H1 (cell line): ENCODE data around the gene TPRG1L. TPM values are rescaled to one million over a fixed set of nuclear protein-coding genes. Genes with fewer than 3 reads are reported as not detected.
A peak's percentile ranks its signal among the peaks of the same experiment; 100 is the strongest.

Experiments
- CTCF ChIA-PET: fragments of 300-600 bp; sonication (Branson Sonifier 250); formaldehyde crosslinking; loops from one replicate; lab custom pipeline; 2021; ENCODE audit not compliant: partially characterized antibody; lab: Charles Lee
- POLR2A ChIA-PET: fragments of 300-600 bp; sonication (Branson Sonifier 250); formaldehyde crosslinking; loops from one replicate; lab custom pipeline; 2021; ENCODE audit warnings: inconsistent platforms; ENCODE audit not compliant: partially characterized antibody; lab: Charles Lee
- DNase-seq, 2 experiments: peaks; one replicate each; pipeline versions ENCODE4 v3.0.0 to v3.0.0-alpha.2; 2010 to 2022; ENCODE audit warnings: low spot score in 2 of 2, low read depth in 1 of 2, mixed read lengths in 1 of 2
- FAIRE-seq: peaks from 2 replicates; lab custom pipeline; 2011; peaks lifted over from hg19 to GRCh38; lab: Jason Lieb, UNC
- H2AFZ ChIP-seq: 2 replicates; pipeline ENCODE4 v1.8.1; 2012; ENCODE audit warnings: low read length, inconsistent platforms
- H2AK5ac ChIP-seq: 2 replicates; pipeline ENCODE4 v1.6.1; 2013; ENCODE audit warnings: low read depth, low read length
- H2BK120ac ChIP-seq: replicated peaks from 2 replicates; pipeline ENCODE3; 2013; ENCODE audit warnings: low read depth, low read length, inconsistent platforms
- H2BK12ac ChIP-seq: 2 replicates; pipeline ENCODE4 v1.6.1; 2013; ENCODE audit warnings: low read depth, low read length
- H2BK15ac ChIP-seq: 2 replicates; pipeline ENCODE4 v1.6.1; 2013; ENCODE audit warnings: low read length
- H2BK20ac ChIP-seq: 2 replicates; pipeline ENCODE4 v1.6.1; 2013; ENCODE audit warnings: low read length
- H2BK5ac ChIP-seq: 2 replicates; pipeline ENCODE4 v1.6.1; 2013; ENCODE audit warnings: low read depth, low read length
- H3K14ac ChIP-seq: 2 replicates; pipeline ENCODE4 v1.6.1; 2013; ENCODE audit warnings: inconsistent platforms; ENCODE audit not compliant: insufficient read length
- H3K18ac ChIP-seq: 2 replicates; pipeline ENCODE4 v1.6.1; 2013; ENCODE audit warnings: low read length; ENCODE audit errors: extremely low read depth
- H3K23ac ChIP-seq: 2 replicates; pipeline ENCODE4 v1.6.1; 2013; ENCODE audit warnings: inconsistent platforms; ENCODE audit not compliant: insufficient read length
- H3K23me2 ChIP-seq: 2 replicates; pipeline ENCODE4 v1.6.1; 2013; ENCODE audit warnings: low read depth, low read length
- H3K27ac ChIP-seq: 2 replicates; pipeline ENCODE4 v1.6.1; 2011; ENCODE audit warnings: low read depth, low read length, inconsistent platforms
- H3K27me3 ChIP-seq, 4 experiments: replicated peaks in 1 of 4; 1 replicate in 1 of 4; 2 replicates in 3 of 4; pipeline versions ENCODE4 v1.6.1 to v1.8.1; 2011 to 2013; ENCODE audit warnings: low read length in 3 of 4, mild to moderate bottlenecking in 3 of 4, inconsistent platforms in 2 of 4, mixed read lengths in 2 of 4, moderate library complexity in 1 of 4; ENCODE audit not compliant: control insufficient read depth in 3 of 4, insufficient read depth in 3 of 4; ENCODE audit errors: extremely low read depth in 1 of 4
- H3K36me3 ChIP-seq, 4 experiments: 2 replicates each; pipeline versions ENCODE4 v1.6.1 to v1.8.1; 2011 to 2013; ENCODE audit warnings: mild to moderate bottlenecking in 4 of 4, low read length in 3 of 4, moderate library complexity in 2 of 4, control low read depth in 1 of 4, inconsistent platforms in 1 of 4; ENCODE audit not compliant: insufficient read depth in 4 of 4, control insufficient read depth in 2 of 4
- H3K4ac ChIP-seq: replicated peaks from 2 replicates; pipeline ENCODE3; 2013; ENCODE audit warnings: low read length, low read depth, mixed read lengths, inconsistent platforms; ENCODE audit not compliant: insufficient read length
- H3K4me1 ChIP-seq, 4 experiments: replicated peaks in 1 of 4; 1 replicate in 1 of 4; 2 replicates in 3 of 4; pipeline versions ENCODE4 v1.6.1 to v1.8.1; 2011 to 2013; ENCODE audit warnings: low read length in 3 of 4, inconsistent platforms in 2 of 4, mixed read lengths in 1 of 4; ENCODE audit not compliant: insufficient read depth in 4 of 4, control insufficient read depth in 3 of 4
- H3K4me2 ChIP-seq, 2 experiments: 2 replicates each; pipeline versions ENCODE4 v1.6.1 to v1.8.1; 2011 to 2013; ENCODE audit warnings: low read depth in 2 of 2, low read length in 2 of 2, control low read depth in 1 of 2, inconsistent platforms in 1 of 2, mild to moderate bottlenecking in 1 of 2; ENCODE audit not compliant: insufficient read depth in 1 of 2
- H3K4me3 ChIP-seq, 4 experiments: fragments of 200-600, 300-600 bp in 1 of 4; sonication (generic), shearing (Covaris generic), sonication (Bioruptor Twin) in 1 of 4; 2 replicates each; pipeline versions ENCODE4 v1.5.1 to v1.8.1; 2011 to 2016; ENCODE audit warnings: low read length in 4 of 4, low read depth in 3 of 4, control low read depth in 2 of 4, inconsistent platforms in 2 of 4, mild to moderate bottlenecking in 2 of 4, mixed read lengths in 1 of 4, moderate library complexity in 1 of 4; ENCODE audit not compliant: insufficient read depth in 2 of 4; ENCODE audit errors: extremely low read depth in 1 of 4
- H3K56ac ChIP-seq: replicated peaks from 2 replicates; pipeline ENCODE3; 2013; ENCODE audit warnings: low read depth, mild to moderate bottlenecking, mixed read lengths, low read length, inconsistent platforms; ENCODE audit not compliant: insufficient read length
- H3K79me1 ChIP-seq: 2 replicates; pipeline ENCODE4 v1.6.1; 2013; ENCODE audit warnings: low read depth, low read length, control low read depth
- H3K79me2 ChIP-seq, 2 experiments: 2 replicates each; pipeline versions ENCODE4 v1.6.1 to v1.8.1; 2012 to 2013; ENCODE audit warnings: low read length in 2 of 2, mild to moderate bottlenecking in 2 of 2, inconsistent platforms in 1 of 2; ENCODE audit not compliant: insufficient read depth in 2 of 2, control insufficient read depth in 1 of 2
- H3K9ac ChIP-seq, 4 experiments: replicated peaks in 1 of 4; 1 replicate in 1 of 4; 2 replicates in 3 of 4; pipeline versions ENCODE4 v1.6.1 to v1.8.1; 2011 to 2013; ENCODE audit warnings: low read depth in 3 of 4, low read length in 3 of 4, control low read depth in 2 of 4, mild to moderate bottlenecking in 2 of 4, moderate library complexity in 2 of 4, inconsistent platforms in 1 of 4; ENCODE audit errors: extremely low read depth in 1 of 4
- H3K9me3 ChIP-seq, 2 experiments: 2 replicates each; pipeline versions ENCODE4 v1.6.1 to v1.8.1; 2012 to 2013; ENCODE audit warnings: mild to moderate bottlenecking in 2 of 2, moderate library complexity in 2 of 2, control low read depth in 1 of 2, inconsistent platforms in 1 of 2, low read depth in 1 of 2, low read length in 1 of 2, mixed read lengths in 1 of 2; ENCODE audit not compliant: insufficient read depth in 2 of 2
- H4K20me1 ChIP-seq, 2 experiments: replicated peaks in 1 of 2; 2 replicates each; pipeline versions ENCODE3 to v1.8.1; 2011 to 2013; ENCODE audit warnings: inconsistent platforms in 2 of 2, low read length in 2 of 2, mild to moderate bottlenecking in 1 of 2; ENCODE audit not compliant: insufficient read depth in 2 of 2, control insufficient read depth in 1 of 2
- H4K5ac ChIP-seq: 2 replicates; pipeline ENCODE4 v1.6.1; 2013; ENCODE audit warnings: low read length, low read depth, mixed read lengths, inconsistent platforms; ENCODE audit not compliant: insufficient read length
- H4K8ac ChIP-seq: 2 replicates; pipeline ENCODE4 v1.8.0; 2013; ENCODE audit warnings: mild to moderate bottlenecking, moderate library complexity, low read length, inconsistent platforms; ENCODE audit not compliant: insufficient read depth; ENCODE audit errors: extremely low read depth
- H4K91ac ChIP-seq: replicated peaks from 2 replicates; pipeline ENCODE3; 2013; ENCODE audit warnings: low read length, mixed read lengths, inconsistent platforms; ENCODE audit not compliant: insufficient read length
- CTCF ChIP-seq, 3 experiments: IDR thresholded peaks; 1 replicate in 2 of 3; 2 replicates in 1 of 3; pipeline versions ENCODE4 v1.5.1 to v1.6.1; 2011; ENCODE audit warnings: low read length in 3 of 3, mild to moderate bottlenecking in 3 of 3, inconsistent platforms in 2 of 3, low read depth in 1 of 3, moderate library complexity in 1 of 3; ENCODE audit not compliant: insufficient read depth in 1 of 3; ENCODE audit errors: control extremely low read depth in 1 of 3
- E2F6 ChIP-seq: IDR thresholded peaks from 2 replicates; pipeline ENCODE4 v1.6.1; 2012; ENCODE audit warnings: inconsistent platforms
- KDM5A ChIP-seq: fragments of 200-600 bp; IDR thresholded peaks from 2 replicates; pipeline ENCODE4 v1.7.1; 2012; ENCODE audit warnings: mild to moderate bottlenecking, low read length, inconsistent platforms, mixed read lengths
- SIN3A ChIP-seq, 2 experiments: IDR thresholded peaks in 1 of 2; conservative IDR thresholded peaks in 1 of 2; 2 replicates each; pipeline ENCODE4 v1.6.1; 2011 to 2012; ENCODE audit warnings: low read length in 2 of 2, improper control_type of control experiment in 1 of 2, low read depth in 1 of 2, mild to moderate bottlenecking in 1 of 2
- SP1 ChIP-seq: IDR thresholded peaks from 2 replicates; pipeline ENCODE4 v1.6.1; 2011; ENCODE audit warnings: low read depth, low read length
- SP4 ChIP-seq: IDR thresholded peaks from 2 replicates; pipeline ENCODE4 v1.6.1; 2012; ENCODE audit warnings: low read length, inconsistent platforms
- SRF ChIP-seq: IDR thresholded peaks from 2 replicates; pipeline ENCODE4 v1.6.1; 2011; ENCODE audit warnings: mild to moderate bottlenecking, low read depth, low read length, moderate library complexity
- TEAD4 ChIP-seq: IDR thresholded peaks from 2 replicates; pipeline ENCODE4 v1.6.1; 2012; ENCODE audit warnings: low read depth, low read length, inconsistent platforms, mixed read lengths
- WGBS, 2 experiments: shearing (Covaris generic) in 1 of 2; methylation state at CpG; one replicate each; pipeline versions ENCODE4 v1.1.6 to v1.1.7; 2013 to 2015; ENCODE audit warnings: low lambda C conversion rate in 2 of 2, mixed read lengths in 2 of 2, inconsistent platforms in 1 of 2, low coverage in 1 of 2, missing lambda C conversion rate in 1 of 2; ENCODE audit not compliant: insufficient replicate concordance in 2 of 2, insufficient coverage in 1 of 2, insufficient read length in 1 of 2; ENCODE audit errors: extremely low coverage in 1 of 2, missing lambda C conversion rate in 1 of 2; 5-methylcytosine and 5-hydroxymethylcytosine counted together
- polyA plus RNA-seq, 7 experiments: library from polyadenylated mRNA; depleted of rRNA in 3 of 7; stranded (reverse) in 5 of 7; unstranded in 2 of 7; fragments of >200 nt in 5 of 7; fragments of 200-250 nt in 2 of 7; gene quantifications; 1 replicate in 5 of 7; 2 replicates in 1 of 7; 4 replicates in 1 of 7; pipeline versions ENCODE4 v1.2.1 to v1.2.3, GENCODE V29; 2011 to 2013; ENCODE audit warnings: missing spikeins in 2 of 7, mixed read lengths in 2 of 7
- total RNA-seq: library from RNA; stranded (reverse); fragmentation: NEBNext Ultra II Directional; extraction: Animal tissue kit (Norgen Biotek cat#: 25700); gene quantifications from 2 replicates; pipeline ENCODE4 v1.2.1, GENCODE V29; 2021

TPRG1L gene
- total and polyA plus RNA-seq, 2 of the 8 experiments (the other 6 are each of a cell fraction or from before 2014, with no cell fraction given), result 21.7 to 22.3 TPM

GRCh38 chr1:3610527-3611169 is 14.2 kb upstream of the TPRG1L start:
- FAIRE-seq (no peak), DNase-seq (no peak)
- Histone ChIP-seq H4K91ac (peak overlapping the region; percentile 10), H3K36me3 (no peaks in the 10 kb centered on the region), H3K9ac (peak overlapping the region in 3 of 4 experiments; percentile 45 to 78 (median 57); a peak in 4 of 7 replicates), H4K8ac (no peak overlapping the region), H3K4me1 (peaks cover 0 to 37% (median 22%) of the 10 kb centered on the region in 4 experiments; a peak in 6 of 7 replicates), H2AK5ac (no peak overlapping the region), H3K23me2 (peaks cover 11% of the 10 kb centered on the region; the same call in 1 of the 2 replicates), H2AFZ (no peak overlapping the region), H4K20me1 (peaks cover 2 to 5% of the 10 kb centered on the region in 2 experiments), H3K27ac (no peak overlapping the region), H2BK120ac (no peak overlapping the region), H2BK15ac (peak overlapping the region; percentile 46; the same call in 1 of the 2 replicates), H3K27me3 (peaks cover 3 to 16% (median 12%) of the 10 kb centered on the region in 4 experiments), H3K4me2 (peak overlapping the region; percentile 83 to 92), H3K56ac (peak overlapping the region; percentile 56), H3K79me2 (peaks cover 0 to 9% of the 10 kb centered on the region in 2 experiments; a peak in 1 of 4 replicates), H2BK20ac (no peak overlapping the region), H3K14ac (no peak overlapping the region), H4K5ac (no peak overlapping the region), H3K4me3 (peak overlapping the region; percentile 69 to 77 (median 72)), H3K9me3 (no peaks in the 10 kb centered on the region), H3K79me1 (no peaks in the 10 kb centered on the region; the same call in 1 of the 2 replicates), H2BK5ac (no peak overlapping the region; the same call in 1 of the 2 replicates), H3K23ac (no peak overlapping the region), H2BK12ac (no peak overlapping the region), H3K4ac (no peak overlapping the region), H3K18ac (no peak overlapping the region; the same call in 1 of the 2 replicates)
- CTCF ChIA-PET, result interaction anchor here (0.7 to 6.4 kb wide), 10 partner anchors 9 to 158 kb away, joined by 3 to 84 read pairs (median 5); no protein-coding TSS in a partner anchor
- POLR2A ChIA-PET, result interaction anchor here (1.0 to 2.2 kb wide), 4 partner anchors 9 to 114 kb away, joined by 3 to 9 read pairs (median 4); no protein-coding TSS in a partner anchor
- 11% methylated on average over 22 of the region's 27 CpGs; no CpG with 5 or more reads in 1 of the 2 experiments for WGBS, 2 experiments
- TF ChIP-seq SP1 (no peak), SP4 (no peak), KDM5A (no peak), CTCF (IDR thresholded peaks at IDR 0.05; ENCODE audit: control extremely low read depth in 1 of 3, insufficient read depth in 1 of 3, low read depth in 1 of 3, low read length in 3 of 3) (peak in 2 of 3 experiments; percentile 11 to 17; a peak in 2 of 4 replicates), SRF (no peak), SIN3A (conservative IDR thresholded peaks at IDR 0.05 in 1 of 2, IDR thresholded peaks at IDR 0.05 in 1 of 2; ENCODE audit: low read depth in 1 of 2, low read length in 2 of 2) (0 out of 4 replicates have a peak, but pooled peaks of 1 of the 2 experiments have one; percentile 39), E2F6 (0 out of 2 replicates have a peak, but pooled peaks have one; percentile 18), TEAD4 (no peak)
